Right ventricle myocardium superior (tissue), 1 donor: ENCODE data around the gene PHACTR1. TPM values are rescaled to one million over a fixed set of nuclear protein-coding genes. Genes with fewer than 3 reads are reported as not detected.

ENCODE experiments used
- ATAC-seq: fragments of 200-7000 bp; cut with Tn5 transposase; one replicate; pipeline ENCODE4 v1.9.1; 2020; ENCODE audit warnings: mild to moderate bottlenecking; ENCODE audit not compliant: poor library complexity
- DNase-seq: peaks from one replicate; pipeline ENCODE4 v3.0.0-alpha.2; 2020
- intact Hi-C: fragments of 100-400 bp; cut with DNase I; formaldehyde crosslinking; loops from one replicate; pipeline ENCODE4 v1.11.2; 2022
- total RNA-seq: library from RNA; stranded (reverse); fragmentation: NEBNext Ultra II Directional; extraction: Animal tissue kit (Norgen Biotek cat#: 25700); gene quantifications from one replicate; pipeline ENCODE4 v1.2.1, GENCODE V29; 2021
- donor health status: DM: no; HTN: yes; CAD: no; lungs with severe emphysema.

The PHACTR1 gene
- total RNA-seq, 1 donor from 2014 or later = 114 TPM

GRCh38 chr6:12785301-12785700, 68.7 kb downstream of the PHACTR1 start:
- no peak for ATAC-seq
- intact Hi-C loops = no loop called here
- no peak for DNase-seq

- intact Hi-C loops = no loop called here
- DNase-seq (no peak), ATAC-seq (no peak)
These were observed 69.4 kb downstream of the PHACTR1 start for GRCh38 chr6:12785921-12786320.

- ATAC-seq (no peak), DNase-seq (no peak)
- intact Hi-C loops = no loop called here
These were observed 74.8 kb downstream of the PHACTR1 start for GRCh38 chr6:12791371-12791770.

- intact Hi-C loops = no loop called here
- DNase-seq (no peak), ATAC-seq (no peak)
These were observed 81.8 kb downstream of the PHACTR1 start for GRCh38 chr6:12798326-12798725.

GRCh38 chr6:12800120-12800519, 83.6 kb downstream of the PHACTR1 start:
- ATAC-seq (no peak), DNase-seq (no peak)
- intact Hi-C loops = no loop called here

- DNase-seq (no peak), ATAC-seq (no peak)
- intact Hi-C loops = no loop called here
These were observed 84.6 kb downstream of the PHACTR1 start for GRCh38 chr6:12801141-12801540.

- no peak for DNase-seq
- ATAC-seq = no peak
- intact Hi-C loops = no loop called here
These were observed 85.9 kb downstream of the PHACTR1 start for GRCh38 chr6:12802440-12802839.

- DNase-seq (no peak), ATAC-seq (no peak)
- intact Hi-C loops = no loop called here
These were observed 86.9 kb downstream of the PHACTR1 start for GRCh38 chr6:12803486-12803885.

- intact Hi-C loops = no loop called here
- DNase-seq (no peak), ATAC-seq (no peak)
These were observed 88.5 kb downstream of the PHACTR1 start for GRCh38 chr6:12804952-12805645.

GRCh38 chr6:12806136-12806535, 89.6 kb downstream of the PHACTR1 start:
- DNase-seq = no peak
- no peak for ATAC-seq
- intact Hi-C loops = no loop called here

- intact Hi-C loops = no loop called here
- DNase-seq (no peak), ATAC-seq (no peak)
These were observed 90.2 kb downstream of the PHACTR1 start for GRCh38 chr6:12806796-12807195.

GRCh38 chr6:12811519-12811918, 95.0 kb downstream of the PHACTR1 start:
- no peak for ATAC-seq
- intact Hi-C loops = no loop called here

GRCh38 chr6:12813321-12813720, 96.8 kb downstream of the PHACTR1 start:
- no peak for ATAC-seq
- no peak for DNase-seq
- intact Hi-C loops = no loop called here

More at GRCh38 chr6:12811519-12811918, 95.0 kb downstream of the PHACTR1 start:
- no peak for DNase-seq

GRCh38 chr6:12814015-12814414, 97.4 kb downstream of the PHACTR1 start:
- ATAC-seq = no peak
- intact Hi-C loops = no loop called here
- DNase-seq = no peak

- ATAC-seq (no peak), DNase-seq (no peak)
- intact Hi-C loops = no loop called here
These were observed 98.5 kb downstream of the PHACTR1 start for GRCh38 chr6:12815089-12815488.

GRCh38 chr6:12815884-12816600, 99.5 kb downstream of the PHACTR1 start:
- no peak for ATAC-seq
- DNase-seq = no peak
- intact Hi-C loops = no loop called here

GRCh38 chr6:12818324-12818723, 101.8 kb downstream of the PHACTR1 start:
- no peak for ATAC-seq
- intact Hi-C loops = no loop called here
- no peak for DNase-seq

GRCh38 chr6:12823847-12824246, 107.3 kb downstream of the PHACTR1 start:
- DNase-seq (no peak), ATAC-seq (no peak)
- intact Hi-C loops = no loop called here

- intact Hi-C loops = no loop called here
These were observed 110.0 kb downstream of the PHACTR1 start for GRCh38 chr6:12826584-12826983.

GRCh38 chr6:12827921-12828320, 111.4 kb downstream of the PHACTR1 start:
- intact Hi-C loops = no loop called here

More at GRCh38 chr6:12826584-12826983, 110.0 kb downstream of the PHACTR1 start:
- no peak for DNase-seq
- no peak for ATAC-seq

More at GRCh38 chr6:12827921-12828320, 111.4 kb downstream of the PHACTR1 start:
- DNase-seq (no peak), ATAC-seq (no peak)
